Left forelimb (tissue), 1 donor: Measurements from ENCODE around the gene RBBP4.
"Not testable (repeated sequence)": the region's sequence is repeated elsewhere in the genome, so short reads cannot be mapped to it uniquely, and the experiment has no call there.

ENCODE experiments used
- DNase-seq: peaks from one replicate; pipeline ENCODE4 v3.0.0-alpha.2; 2018; ENCODE audit warnings: low spot score

Gene RBBP4

DNA sequence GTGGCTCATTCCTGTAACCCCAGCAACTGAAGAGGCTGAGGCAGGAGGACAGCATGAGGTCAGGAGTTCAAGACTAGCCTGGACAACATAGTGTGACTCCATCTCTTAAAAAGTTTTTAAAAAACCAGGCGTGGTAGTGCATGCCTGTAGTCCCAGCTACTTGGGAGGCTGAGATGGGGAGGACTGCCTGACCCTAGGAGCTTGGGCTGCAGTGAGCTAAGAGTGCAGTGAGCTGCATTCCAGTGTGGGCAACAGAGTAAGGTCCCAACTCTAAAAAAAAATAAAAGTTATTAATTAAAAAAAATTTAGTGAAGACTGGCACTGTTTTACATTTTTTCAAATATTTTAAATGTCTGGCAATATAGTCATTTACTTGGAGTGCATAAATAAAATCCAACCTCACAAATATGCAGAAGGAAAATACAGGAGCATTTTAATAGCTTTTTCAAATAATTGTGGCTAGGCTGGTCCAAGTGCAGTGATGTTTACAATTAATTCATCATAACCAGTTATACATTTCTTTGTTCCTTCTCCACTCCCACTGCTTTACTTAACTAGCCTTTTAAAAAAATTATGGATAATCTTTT, 11.4 kb upstream of the RBBP4 start:
- DNase-seq: no peak

DNA sequence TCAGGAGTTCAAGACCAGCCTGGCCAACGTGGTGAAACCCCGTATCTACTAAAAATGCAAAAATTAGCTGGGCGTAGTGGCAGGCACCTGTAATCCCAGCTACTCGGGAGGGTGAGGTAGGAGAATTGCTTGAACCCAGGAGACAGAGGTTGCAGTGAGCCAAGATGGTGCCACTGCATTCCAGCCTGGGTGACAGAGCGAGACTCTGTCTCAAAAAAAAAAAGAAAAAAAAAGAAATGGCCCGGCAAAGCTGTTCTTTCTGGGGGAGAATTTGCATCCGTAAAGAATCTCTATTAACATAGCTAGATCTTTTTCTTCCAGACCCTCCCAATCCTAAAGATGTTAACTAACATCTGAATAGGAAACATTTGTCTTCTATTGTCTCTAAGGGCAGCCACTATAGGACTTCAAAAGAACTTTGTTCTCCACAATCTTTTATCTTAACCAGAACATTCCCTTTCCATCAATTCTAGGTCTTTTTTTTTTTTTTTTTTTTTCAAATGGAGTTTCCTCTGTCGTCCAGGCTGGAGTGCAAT, 8.6 kb upstream of the RBBP4 start:
- DNase-seq: not testable (repeated sequence)

DNA sequence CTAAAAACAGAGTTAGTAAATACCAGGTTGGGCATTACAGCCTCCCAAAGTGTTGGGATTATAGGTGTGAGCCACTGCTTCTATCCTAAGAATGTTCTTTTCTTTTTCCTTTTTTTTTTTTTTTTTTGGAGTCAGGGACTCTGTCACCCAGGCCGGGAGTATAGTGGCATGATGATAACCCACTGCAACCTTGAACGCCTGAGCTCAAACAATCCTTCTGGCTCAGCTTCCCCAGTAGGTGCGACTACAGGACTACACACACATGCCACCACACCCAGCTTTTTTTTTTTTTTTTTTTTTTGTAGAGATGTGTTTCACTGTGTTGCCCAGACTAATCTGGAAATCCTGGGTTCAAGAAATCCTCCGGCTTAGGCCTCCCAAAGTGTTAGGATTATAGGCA, 6.6 kb upstream of the RBBP4 start:
- DNase-seq: no peak

DNA sequence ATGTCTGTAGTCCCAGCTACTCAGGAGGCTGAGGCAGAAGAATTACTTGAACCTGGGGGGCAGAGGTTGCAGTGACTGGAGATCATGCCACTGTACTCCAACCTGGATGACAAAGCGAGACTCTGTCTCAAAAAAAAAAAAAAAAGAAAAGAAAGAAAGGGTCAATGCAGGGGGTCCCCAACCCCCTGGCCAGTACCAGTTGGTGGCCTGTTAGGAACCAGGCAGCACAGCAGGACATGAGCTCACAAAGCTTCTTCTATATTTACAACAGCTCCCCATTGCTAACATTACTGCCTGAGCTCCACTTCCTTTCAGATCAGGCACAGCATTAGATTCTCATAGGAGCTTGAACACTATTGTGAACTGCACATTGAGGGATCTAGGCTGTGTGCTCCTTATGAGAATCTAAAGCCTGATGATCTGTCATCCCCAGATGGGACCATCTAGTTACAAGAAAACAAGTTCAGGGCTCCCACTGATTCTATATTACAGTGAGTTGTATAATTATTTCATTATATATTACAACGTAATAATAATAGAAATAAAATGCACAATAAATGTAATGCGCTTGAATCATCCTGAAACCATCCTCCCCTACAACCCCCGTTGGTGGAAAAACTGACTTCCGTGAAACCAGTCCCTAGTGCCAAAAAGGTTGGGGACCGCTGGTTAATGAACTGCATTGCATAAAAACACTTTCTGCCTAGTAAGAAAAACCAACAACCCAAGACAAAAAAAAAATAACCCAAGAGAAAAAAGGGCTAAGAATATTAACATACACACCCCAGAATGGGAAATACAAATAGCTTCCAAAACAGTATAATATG, 3.5 kb upstream of the RBBP4 start:
- DNase-seq: no peak

DNA sequence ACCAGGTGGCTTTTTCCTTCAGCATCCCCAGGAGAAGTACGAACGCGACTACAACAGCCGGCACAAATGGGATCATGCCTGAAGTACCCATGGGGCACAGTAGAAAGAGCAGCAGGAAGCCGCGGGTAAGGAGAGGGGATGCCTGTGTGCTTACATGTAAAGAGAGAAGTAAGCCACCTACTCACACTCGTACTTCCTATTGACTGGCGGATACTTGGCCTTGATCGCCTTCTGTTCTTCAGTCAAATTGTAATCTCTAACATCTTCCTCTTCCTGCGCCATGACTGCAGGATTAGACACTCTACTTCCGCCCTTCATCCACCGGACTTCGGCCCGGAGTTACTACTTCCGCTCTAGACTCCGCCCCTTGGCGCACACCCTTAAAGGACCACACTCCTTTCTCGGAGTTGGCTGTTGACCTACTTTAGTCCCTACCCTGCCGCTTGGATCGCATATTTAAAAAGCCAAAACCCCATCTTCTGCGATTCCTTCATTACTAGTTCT, 708 bp upstream of the RBBP4 start, which contains the start of gene ZBTB8OS:
ZBTB8OS (minus strand) TSS at position 303 of the 504 bp plus-strand sequence; CDS start at position 282, 21 bp downstream.
- peak; percentile 91 for DNase-seq

DNA sequence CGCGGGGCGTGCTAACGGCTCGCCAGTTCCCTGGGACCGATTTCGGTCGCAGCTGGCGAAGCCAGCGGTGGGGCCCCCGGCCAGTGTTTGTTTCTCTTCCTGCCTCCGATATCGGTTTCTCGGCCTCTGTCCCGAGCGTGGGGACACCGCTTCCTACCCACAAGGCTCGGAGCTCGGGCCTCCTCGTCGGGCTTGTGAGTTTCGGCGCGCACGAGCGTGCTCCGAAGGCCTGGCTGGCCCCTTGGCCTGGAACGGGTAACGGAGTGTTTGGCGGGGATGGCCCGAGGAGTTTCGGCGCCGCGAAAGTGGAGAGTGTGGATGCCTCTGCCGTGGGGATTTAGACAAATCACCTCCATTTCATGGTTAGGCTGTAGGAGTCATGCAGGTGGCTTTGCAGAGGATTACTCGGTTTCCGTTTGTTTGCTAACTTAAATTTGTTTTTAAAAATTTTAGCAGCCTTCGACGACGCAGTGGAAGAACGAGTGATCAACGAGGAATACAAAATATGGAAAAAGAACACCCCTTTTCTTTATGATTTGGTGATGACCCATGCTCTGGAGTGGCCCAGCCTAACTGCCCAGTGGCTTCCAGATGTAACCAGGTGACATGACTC, 559 bp downstream of the RBBP4 start:
- DNase-seq: no peak

DNA sequence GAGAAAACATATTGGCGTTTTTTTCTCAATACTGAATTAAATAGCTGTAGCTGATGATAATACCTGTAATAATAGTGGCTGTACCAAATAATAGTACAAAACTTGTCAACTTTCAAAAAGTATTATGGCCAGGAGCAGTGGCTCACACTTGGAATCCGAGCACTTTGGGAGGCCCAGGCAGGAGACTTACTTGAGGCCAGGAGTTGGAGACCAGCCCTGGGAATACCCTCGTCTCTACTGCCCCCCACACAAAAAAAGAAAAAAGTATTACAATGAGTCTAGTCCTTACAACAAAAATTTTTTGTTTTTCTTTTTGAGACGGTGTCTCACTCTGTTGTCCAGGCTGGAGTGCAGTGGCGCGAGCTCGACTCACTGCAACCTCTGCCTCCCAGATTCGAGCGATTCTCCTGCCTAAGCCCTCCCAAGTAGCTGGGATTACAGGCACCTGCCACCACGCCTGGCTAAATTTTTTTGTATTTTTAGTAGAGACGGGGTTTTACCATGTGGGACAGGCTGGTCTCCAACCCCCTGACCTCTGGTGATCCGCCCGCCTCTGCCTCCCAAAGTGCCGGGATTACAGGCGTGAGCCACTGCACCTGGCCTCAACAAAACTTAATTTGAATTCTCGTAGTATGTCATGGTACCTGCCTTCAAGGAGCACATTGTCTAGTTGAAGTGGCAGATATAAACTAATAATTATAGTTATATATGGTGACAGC, 1.4 kb downstream of the RBBP4 start:
- no peak for DNase-seq

DNA sequence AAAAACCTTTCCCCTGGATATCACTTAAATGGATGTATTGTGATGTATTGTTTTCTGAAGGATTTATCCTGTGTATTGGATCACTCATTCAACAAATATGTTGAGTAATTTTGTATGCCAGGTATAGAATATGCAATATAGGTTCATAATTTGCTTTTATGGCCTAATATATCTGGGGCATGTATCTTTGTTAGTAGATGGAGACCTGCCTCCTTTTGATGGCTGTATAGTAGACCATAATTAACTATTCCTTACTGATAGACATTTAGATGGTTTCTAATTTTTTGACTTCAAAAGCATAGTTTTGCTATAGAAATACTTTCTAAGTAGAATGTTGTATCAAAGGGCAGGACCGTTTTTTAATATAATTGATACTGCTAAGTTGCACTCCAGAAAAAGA, 8.6 kb downstream of the RBBP4 start:
- DNase-seq: no peak

DNA sequence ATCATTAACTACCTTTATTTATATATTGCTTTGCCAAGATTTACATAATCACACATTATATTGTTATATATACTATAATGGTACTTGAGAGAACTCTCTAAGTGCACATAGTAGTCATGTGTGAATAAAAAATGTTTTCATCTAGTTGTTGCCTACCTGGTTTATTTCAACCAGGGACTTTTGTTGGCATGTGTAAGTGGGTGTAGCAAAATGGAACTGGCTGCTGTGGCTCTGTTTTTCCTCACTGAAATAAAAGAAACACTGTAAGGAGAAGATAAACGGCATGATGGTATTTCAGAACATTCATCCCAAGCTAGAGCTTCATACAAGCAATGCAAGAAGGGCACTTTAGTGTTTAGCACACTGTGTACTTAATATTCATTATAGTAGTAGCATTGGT, 14.9 kb downstream of the RBBP4 start:
- DNase-seq: no peak

DNA sequence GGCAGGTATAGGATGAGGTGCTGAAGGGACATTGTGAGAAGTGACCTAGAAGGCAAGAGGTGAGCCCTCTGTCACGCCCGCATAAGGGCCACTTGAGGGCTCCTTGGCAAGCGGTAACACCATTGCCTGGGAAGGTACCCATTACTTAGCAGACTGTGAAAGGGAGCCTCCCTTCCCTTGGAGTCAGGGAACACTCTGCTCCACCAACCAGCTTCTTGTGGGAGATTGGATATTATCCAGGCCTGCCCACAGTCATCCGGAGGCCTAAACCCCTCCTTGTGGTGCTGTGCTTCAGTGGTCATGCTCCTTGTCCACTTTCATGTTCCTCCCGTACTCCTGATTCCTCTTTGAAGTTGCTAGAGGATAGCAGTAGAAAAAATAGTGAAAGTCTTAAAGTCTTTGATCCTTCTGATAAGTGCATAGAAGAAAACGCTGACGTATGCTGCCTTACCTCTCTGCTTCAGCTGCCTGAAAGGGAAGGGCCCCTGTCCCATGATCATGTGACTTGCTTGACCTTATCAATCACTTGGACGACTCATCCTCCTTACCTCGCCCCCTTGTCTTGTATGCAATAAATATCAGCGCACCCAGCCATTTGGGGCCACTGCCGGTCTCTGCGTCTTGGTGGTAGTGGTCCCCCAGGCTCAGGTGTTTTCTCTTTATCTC, 16.0 kb downstream of the RBBP4 start:
- DNase-seq: no peak

DNA sequence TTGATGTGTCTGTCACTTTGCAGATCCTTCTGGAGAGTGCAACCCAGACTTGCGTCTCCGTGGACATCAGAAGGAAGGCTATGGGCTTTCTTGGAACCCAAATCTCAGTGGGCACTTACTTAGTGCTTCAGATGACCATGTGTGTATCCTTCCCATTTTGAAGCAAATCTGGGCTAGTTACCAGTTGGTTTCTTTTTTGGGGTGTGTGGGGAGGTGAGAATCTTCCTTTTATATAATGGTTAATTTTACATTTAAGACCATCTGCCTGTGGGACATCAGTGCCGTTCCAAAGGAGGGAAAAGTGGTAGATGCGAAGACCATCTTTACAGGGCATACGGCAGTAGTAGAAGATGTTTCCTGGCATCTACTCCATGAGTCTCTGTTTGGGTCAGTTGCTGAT, 17.7 kb downstream of the RBBP4 start:
- not testable (repeated sequence) for DNase-seq

DNA sequence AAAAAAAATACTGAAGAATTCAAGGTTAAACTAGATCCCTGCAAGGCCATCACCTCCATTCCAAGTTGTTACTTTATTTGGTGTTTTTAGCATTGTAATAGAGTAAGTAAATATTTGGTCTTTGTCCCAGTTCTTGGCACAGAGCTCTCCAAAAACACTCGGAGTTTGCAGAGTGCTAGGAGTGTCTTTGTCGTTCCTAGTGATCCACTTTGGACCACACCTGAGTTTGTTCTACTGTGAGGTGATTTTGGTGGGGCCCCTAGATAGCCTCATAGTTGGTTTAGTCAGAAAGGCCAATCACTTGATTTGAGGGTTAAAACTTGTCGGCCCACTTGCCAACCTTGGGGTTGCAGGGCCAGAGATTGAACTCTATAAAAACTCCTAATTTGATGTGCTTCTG, 25.9 kb downstream of the RBBP4 start:
- DNase-seq: no peak

DNA sequence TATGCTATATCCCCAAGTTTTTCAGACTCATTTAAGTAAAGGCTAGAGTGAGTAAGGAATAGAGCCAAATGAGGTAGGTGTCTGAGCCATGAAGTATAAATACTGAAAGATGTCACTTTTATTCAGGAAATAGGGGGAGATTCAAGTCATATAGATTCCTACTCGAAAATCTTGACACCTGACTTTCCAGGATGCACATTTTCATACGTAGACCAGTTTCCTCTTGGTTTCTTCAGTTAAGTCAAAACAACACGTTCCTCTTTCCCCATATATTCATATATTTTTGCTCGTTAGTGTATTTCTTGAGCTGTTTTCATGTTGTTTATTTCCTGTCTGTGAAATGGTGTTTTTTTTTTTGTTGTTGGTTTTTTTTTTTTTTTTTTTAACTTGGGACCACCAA, 29.0 kb downstream of the RBBP4 start:
- not testable (repeated sequence) for DNase-seq

DNA sequence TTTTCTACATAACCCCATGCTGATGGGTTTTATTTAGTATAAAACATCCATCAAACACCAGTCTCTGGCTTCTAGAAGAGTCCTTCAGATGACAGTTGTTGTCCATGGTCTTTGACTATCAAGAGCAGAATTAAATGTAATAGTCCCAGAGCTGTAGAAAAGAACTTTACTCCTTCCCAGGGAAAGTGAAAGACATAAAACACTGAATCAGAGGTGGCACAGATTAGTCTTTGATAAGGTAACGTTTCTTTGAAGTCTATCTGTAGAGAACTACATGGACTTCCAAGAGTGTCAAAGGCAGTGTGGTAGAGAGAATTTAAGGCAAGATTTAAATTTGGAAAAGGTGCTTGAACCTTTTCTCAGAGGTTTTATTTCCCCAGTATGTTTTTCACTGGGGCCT, 29.6 kb downstream of the RBBP4 start:
- DNase-seq: no peak

DNA sequence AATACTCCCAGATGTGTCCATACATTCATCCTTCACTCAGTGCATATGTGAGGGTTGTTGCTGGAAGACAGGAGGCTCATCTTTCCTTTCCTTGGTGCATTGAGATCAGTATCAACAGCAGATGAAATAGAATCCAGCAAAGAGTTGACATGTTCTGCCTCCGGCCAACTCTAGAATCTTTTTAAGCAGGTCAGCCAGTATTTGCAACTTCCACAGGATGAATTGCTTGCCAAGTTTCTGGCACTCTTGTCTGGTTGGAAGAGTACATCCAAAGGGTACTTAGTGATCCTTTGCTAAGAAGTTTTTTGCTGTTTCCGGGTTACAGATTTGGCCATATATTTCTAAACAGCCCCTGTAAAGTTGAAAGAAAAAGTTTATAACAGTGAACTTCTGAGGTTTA, 30.5 kb downstream of the RBBP4 start:
- DNase-seq: no peak

DNA sequence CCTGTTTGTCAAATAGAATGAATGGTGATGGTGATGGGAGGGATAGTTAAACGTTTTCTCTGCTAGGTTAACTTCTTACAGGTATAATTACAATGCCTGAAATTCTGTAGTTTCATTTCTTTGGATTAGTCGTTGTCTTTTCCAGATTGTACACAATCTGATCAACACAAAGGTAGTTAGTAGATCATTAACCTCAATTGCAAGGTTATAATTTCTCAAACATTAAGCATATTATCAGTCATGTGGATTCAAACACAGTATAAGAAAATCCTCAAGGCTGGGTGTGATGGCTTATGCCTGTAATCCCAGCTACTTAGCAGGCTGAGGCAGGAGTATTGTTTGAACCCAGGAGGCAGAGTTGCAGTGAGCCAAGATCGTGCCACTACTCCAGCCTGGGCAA, 31.0 kb downstream of the RBBP4 start:
- no peak for DNase-seq

DNA sequence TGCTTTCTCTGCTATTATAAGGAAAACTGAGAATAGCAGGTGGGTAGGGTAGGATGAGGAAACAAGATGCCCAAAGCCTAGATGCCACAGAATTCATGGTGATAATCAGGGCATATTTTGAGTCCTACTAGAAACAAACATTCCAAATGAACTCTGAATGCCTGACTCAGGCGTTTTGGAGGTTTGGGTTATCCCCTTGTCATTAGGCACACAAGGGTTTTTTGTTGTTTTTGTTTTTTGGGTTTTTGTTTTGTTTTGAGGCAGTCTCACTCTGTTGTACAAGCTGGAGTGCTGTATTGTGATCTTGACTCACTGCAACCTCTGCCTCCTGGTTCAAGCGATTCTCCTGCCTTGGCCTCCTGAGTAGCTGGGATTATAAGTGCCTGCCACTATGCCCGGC, 32.4 kb downstream of the RBBP4 start:
- no peak for DNase-seq

DNA sequence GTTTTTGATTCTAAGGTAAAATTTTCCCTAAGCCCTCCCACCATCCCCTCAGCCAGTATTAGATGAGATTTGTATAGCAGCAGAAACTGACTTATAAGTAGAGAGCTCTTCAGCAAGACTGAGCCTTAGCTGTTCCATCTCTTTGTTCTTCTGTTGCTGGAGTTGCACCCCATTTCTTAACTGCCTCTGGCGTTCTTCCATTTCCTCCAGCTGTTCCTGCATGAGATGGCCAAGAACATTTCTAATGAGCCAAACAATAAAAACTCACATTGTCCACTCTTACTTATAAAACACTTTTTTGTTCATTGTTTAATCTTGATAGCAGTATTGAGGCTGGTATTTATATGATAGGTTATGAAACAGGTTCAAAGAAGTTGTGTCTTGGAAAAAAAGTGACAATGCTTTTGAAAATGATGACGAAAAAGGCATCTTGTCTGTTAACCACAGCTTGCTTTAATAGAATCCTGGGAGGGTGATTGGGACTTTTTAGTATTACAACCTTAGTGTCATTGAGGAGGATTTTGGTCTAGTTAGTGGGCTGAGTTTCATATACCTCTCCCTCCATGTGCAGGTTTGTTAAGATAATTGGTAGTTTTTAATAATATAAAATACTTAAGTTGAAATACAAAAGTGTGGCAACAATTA, 33.3 kb downstream of the RBBP4 start:
- no peak for DNase-seq

DNA sequence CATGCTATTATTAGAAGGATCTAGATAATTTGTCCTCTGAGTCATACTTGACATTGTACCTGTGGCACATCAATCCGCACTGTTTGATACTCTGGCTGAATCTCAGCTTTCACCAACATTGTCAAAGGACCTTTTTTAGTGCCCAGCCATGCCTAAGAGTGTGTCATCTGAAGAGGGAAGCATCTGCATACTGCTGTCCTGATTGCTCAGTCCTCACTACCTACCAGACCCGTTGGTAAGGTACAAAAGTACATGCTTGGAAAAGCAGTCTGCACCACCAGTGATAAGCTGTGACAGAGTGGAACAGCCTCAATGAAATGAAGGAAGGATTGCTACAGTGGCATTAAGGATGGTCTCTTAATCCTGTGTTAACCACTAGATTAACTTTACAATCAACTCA, 34.5 kb downstream of the RBBP4 start:
- DNase-seq: no peak

DNA sequence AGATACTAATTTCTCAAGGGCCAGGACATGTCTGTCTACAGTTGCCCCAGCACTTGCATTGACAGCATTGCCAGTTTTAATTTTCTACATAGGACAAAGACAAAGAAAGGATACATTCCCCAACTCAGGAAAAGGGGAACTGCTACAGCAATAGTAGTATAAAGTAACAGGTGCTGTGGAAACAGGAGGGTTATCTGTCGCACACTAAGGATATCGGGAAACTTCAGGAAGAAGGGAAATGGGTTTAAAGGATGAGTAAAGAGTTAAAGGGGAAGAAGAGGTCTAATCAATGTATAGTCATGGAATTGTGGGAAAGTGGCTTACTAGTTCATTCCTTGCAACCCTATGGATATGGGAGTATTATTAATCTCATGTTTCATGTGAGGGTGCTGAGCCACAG, 35.4 kb downstream of the RBBP4 start:
- no peak for DNase-seq
